HG03280 (cell line): ENCODE measurements around the gene TST.

Source experiments
- ATAC-seq: cut with Tn5 transposase; IDR thresholded peaks from one replicate; pipeline ENCODE4 v1.9.1; 2021; ENCODE audit warnings: mild to moderate bottlenecking, moderate library complexity; ENCODE audit not compliant: unreplicated experiment

TST gene

DNA sequence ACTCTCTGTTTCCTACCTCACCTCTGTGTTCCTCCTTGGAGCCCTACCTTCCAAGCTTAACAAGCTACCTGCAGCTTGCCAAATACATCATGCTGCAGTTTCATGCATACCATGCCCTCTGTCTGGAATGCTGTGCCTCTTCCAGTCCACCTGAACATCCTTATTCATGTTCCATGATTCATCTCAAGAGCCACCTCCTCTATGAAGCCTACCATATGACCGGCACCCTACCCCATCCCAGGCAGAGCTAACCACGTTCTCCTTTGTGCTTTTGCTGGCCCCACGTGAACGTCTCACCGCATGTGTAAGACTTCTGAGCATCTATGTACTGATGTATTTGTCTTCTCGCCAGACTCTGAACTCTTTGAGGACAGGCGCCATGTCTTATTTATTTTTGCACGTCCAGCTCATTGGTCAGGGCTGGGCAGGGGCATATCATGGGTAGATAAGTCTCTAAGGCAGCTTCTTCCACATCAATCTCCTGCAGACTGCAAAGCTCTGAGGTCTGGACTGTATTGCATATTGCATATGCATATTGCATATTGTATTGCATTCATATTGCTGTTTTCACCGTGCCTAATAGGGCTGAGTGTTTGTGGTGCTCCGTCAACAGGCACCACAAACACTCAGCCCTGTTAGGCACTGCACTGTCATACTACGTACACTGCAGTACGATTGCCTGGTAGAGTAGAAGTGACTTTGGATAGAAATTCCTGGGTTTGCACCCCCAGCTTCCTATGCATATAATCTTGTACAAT lies 31.0 kb downstream of the TST start:
- no peak for ATAC-seq

DNA sequence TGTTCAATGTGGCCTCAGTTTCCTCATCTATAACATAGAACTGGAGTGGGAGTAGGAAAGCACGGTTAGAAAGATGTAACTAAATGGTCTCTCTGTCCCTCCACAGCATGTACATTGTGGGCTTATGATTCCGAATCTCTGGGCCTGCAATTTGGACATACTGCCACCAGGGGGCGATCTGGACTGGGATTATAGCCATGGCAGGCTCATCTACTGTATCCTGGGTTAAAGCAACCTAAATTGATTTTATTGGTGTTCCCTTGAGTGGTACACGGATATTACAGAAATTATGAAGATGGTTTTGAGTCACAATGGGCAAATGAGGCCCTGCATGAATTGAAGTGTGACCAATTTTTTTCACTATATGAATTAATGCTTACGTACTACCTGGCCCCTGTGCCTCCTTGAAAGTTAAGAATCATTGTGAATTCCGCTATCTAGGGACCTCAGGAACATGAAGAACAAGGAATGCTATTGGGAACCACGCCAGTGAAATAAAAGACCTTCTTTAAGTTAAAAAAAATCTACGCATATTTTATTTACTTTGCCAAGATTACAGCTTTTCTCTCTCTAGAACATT lies 32.9 kb downstream of the TST start:
- ATAC-seq: no peak

DNA sequence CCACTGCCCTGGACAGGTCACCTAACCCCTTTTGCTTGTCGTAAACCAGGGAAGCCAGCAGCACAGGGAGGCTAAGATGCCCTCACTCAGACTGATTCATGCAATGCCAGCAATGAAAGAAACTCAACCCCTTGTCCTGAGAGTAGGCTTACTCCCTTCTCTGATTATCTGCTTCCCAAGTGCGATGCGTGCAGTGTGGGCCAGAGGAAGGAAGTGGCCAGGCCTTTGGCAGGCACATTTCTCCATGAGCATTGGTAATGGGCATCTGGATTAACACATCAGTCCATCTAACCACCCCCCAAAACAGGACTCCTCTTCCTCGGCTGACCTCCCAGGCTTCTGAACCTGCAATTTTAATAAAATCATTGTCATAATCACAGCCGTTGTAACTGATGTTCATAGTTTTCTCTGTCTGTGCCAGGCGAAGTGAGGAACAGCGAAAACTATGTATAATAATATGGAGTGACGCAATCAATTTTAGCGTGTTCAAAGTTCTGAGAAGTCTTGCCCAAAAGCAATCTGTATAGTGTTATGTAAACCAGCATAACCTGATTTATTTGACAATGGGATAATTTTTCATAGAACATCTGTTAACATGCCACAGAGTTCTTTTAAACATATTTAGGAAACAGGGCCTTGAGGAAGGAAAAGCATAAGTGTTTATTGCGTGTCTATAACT lies 33.9 kb downstream of the TST start:
- ATAC-seq: no peak

DNA sequence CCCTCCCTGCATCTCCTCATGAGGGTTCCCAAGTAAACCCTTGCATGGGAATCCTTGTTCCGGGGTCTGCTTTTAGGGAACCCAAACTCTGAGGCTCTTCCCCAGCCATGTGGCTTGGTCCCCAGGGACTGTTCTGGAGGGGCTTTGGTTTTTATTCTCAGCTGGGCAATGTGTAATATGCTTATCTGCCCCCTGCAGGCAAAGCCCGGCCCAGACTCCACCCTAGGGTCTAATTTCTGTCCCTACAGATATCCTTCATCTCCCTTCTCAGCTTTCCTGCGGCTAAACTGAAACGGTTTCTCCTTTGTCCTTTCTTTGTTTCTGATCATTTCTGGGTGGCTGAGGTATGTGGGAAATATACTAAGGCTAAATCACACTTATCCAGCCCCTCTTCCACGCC lies 37.1 kb downstream of the TST start:
- ATAC-seq: no peak

DNA sequence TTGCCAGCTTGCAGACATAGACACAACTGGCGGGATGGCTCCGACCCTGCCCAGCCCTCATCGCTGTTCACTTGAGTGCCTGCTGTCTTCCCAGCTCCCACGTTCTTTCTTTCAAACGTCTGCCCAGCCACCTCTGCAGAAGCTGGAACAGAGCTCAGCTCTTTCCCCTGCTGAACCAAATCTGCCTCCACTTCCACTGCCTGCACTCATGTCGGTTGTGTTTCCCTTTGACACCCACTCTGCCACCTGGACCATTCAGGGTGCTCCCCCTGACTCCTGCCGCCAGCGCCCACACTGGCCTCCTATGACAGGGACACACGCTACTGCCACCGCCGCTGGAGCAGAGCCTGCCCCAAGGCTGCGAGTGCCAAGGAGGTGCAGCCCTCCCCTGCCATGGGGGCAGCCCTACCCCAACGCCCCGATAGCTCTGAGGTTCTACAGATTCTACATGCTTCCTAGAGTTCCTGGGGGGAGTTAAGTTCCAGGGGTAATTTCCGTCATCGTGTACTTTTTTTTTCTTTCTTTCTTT lies 37.9 kb downstream of the TST start:
- ATAC-seq: no peak

DNA sequence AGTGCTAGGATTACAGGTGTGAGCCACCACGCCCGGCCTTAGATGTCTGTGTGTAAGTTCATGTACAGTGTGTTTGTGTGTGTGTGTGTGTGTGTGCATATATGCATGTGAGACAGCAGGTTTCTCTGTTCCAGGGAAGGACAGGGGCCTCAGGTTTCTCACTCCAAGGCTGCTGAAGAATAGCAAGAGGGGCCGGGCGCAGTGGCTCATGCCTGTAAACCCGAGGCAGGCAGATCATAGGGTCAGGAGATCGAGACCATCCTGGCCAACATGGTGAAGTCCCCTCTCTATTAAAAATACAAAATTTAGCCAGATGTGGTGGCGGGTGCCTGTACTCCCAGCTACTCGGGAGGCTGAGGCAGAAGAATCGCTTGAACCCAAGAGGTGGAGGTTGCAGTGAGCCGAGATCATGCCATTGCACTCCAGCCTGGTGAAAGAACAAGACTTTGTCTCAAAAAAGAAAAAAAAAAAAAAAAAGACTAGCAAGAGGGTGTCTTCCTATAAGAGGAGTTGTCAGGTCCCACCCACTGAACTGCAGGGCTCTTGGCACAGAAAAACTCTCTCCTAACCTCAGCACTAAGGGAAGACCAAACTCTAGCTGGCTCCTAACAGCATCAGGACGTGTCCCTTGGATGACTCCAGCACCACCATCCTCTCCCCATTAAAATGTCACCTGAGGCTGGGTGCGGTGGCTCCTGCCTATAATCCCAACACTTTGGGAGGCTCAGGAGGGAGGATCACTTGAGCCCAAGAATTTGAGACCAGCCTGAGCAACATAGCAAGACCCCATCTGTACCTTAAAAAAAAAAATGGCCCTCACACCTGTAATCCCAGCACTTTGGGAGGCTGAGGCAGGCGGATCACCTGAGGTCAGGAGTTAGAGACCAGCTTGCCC lies 40.0 kb downstream of the TST start:
- no peak for ATAC-seq

DNA sequence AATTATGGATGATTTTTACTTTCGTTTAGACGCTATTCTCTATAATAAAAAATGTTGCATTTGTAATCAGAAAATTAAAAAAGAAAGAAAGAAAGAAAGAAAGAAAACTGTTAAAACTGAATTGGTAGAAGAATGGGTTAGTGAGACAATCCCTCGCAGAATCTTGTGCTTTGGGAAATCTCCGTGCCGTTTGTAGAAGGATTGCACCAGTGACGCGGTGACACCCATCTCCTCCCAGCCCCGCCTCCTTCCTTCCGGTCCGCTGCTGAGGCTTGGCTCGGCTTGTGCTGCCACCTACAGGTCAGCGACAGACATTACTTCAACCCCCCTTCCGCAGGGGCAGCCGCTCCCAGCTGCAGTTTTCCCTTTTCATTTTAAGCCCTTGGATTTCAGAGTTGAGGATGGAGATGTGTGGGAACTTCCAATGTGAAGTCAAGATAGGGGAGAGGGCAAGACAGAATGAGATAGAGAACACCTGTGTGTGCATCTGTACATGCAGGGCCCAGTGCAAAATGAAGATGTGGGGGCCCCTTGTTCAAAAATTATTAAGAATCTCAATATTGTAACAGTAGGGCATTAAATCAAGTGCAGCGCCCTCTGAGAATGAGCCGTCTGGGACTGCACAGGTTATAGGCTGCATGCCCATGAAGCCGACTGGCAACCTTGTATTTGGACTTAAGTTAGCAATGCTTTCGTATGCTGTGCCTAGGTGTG lies 41.1 kb downstream of the TST start:
- peak; percentile 84 for ATAC-seq

DNA sequence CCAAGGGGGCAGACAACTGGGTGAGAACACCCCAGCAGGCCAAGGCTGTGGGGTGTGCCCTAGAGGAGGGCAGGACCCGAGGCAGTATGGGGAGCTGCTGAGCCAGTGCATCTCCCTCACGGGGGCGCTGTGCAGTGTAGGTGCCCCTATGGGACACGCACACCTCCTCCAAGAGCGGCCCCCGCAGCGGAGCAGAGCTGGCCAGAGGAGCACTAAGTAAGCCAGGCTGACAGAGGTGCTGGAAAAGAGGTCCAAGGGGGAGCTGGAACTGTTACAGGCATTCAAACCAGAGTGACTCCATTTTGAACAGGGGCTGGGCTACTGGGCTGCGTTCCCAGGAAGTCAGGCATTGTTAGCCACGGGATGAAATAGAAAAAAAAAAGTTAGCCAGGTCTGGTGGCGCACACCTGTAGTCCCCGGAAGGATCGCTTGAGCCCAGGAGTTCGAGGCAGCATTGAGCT lies 41.8 kb downstream of the TST start:
- ATAC-seq: no peak

DNA sequence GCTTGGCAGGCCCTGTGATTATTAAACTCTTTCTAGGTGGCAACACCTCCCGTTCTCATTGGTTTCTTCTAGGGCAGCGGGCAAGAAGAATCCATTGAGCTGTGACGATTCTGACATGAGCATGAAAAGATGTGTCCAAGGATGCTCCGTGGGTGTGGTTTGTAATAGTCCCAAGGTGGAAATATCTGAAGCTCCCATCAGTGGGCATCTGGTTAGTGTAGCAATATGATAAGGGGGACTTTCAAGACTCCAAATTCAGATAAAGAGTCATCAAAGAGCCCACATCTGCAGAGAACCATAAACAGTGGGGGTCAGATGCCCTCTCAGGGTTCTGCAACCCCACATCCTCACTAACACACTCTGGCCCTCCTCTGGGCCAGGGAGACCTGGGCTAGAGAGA lies 42.6 kb downstream of the TST start:
- no peak for ATAC-seq

DNA sequence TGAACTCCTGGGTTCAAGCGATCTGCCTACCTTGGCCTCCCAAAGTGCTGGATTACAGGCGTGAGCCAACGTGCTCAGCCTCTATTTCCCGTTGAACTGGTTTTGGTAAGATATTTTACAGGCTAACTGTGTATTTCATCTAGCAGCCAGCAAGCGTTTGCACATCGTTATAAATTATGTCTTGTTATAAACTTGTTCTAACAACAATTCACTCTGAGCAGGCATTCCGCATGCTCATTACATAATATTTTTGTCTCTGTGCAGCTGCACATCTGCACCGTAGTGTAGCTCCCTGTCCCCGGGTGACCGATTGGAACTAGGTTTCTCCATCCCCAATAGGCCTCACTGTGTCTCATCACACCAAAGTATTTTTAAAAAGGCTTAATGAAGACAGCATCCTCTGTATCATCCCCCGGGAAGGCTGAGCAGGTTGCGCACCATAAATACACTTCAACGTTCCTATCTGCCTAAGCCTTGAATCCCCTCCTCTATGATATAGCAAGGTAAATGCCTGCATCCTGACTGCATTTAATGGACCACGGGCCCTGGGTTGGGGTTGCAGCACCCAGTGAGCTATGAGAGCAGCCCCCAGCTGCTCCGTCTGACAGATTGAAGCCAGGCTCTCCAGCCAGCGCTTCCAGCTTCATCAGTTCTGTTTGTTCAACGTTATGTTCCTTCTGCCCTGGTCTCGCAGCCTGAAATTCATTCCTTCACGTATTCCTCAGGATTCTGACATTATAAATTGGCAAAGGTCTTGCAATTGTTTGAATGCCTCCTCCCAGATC lies 47.7 kb downstream of the TST start:
- ATAC-seq: no peak

DNA sequence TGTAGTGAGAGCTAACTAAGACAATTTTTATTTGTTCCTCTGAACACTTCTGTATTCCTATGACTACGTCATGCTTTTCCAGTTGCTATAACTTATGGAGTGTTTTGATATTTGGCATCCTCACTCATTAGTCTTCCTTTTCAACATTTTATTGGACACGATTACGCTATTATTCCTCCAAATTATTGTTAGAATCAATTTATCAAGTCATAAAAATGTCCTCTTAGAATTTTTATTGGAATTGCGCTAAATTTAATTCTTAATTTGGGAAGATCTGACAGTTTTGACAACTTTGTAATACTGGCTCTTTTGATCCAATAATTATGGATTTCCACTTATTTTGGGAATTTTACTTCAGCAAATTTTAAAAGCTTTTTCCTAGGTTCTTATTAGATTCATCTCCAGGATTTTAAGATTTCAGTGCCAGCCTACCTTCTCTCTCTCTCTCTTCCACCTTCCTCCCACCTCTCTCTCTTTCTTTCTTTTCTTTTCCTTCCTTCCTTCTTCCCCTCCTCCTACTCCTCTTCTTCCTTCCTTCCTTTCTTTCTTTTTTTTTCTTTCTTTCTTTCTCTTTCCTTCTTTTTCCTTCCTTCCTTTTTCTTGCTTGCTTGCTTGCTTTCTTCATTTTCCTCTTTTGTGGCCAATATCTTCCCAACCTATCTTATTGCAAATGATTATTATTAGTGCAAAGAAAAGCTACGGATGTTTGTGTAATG lies 50.8 kb downstream of the TST start:
- no peak for ATAC-seq

DNA sequence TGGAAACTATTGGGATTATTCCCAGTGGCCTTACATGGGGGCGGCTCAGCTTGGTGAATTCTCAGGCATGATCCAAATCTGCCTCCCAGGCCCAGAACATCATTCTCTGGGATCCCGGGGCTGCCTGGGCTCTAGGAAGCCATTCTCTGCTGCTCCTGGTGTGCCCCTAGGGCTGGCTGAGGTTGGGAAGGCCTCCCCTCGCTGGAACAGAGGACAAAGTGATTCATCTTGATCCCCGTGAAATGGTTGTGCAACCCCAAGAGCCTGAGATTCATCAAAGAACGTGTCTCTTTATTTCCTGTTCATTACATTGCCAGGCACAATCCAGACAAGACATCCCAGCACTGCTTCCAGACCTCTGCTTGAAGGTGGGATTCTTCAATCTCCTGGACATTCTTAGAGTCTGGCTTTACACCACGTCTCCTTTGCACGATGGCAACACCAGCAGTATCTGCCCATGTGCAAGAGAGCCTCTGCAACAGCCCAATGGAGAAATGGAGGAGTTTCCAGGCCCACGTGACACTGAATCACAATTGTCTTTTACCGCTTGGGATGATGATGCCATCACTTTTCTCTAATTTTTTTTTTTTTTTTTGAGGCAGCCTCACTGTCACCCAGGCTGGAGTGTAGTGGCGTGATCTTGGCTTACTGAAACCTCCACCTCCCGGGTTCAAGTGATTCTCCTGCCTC lies 52.3 kb downstream of the TST start:
- no peak for ATAC-seq

DNA sequence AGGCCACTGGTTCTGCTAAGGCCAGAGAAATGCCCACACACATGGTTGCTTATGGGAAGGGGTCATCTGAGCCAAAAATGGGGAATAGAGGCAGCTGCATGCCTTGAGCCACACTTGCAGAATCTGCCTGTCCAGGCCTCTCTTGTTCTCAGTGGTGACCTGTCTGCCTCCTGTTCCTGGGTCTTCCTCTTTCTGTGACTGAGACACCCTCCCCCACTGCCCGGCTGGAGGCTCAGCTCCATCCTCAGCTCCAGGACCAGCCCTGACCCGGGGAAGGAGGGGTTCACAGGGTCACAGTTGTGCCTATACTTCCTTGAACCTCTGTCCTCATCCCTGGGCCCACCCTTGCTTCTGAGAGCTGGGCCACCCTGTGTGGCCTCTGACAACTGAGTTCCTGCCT lies 53.6 kb downstream of the TST start:
- ATAC-seq: no peak

DNA sequence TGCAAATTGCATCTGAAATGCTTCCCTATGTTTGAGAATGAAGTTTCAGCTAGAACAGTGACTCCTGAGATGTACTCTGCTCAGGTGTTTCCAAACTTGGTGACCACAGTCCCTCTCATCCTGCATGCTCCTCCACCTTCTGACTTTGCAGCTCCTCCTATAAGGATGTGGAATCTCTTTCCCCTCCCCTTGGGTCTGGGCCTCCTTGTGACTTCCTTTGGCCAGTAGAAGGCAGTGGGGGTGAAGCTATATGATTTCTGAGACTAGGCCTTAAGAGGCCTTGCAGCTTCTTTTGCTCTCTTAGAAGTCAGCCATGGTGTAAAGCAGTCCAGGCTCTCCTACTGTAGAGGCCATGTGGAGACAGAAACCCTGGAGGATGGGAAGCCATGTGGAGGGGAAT lies 55.1 kb downstream of the TST start:
- ATAC-seq: no peak

DNA sequence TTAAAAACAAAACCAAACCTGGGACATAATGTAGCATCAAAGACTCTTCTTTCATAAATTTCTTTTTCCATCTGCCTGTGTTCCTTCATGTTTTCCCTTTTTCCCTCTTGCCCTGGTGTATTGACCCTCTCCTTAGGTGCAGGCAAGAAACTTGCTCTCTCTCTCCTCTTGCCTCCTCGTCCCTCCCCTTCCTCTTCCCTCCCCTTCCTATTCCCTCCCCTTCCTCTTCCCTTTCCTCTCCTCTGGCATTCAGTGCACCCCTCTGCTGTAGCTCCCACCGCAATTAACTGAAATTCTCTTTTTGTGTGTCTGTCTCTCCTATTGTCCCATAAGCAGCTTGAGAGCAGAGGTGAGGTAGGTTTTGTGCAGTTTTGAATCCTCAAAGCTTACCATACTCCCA lies 55.9 kb downstream of the TST start:
- ATAC-seq: no peak

DNA sequence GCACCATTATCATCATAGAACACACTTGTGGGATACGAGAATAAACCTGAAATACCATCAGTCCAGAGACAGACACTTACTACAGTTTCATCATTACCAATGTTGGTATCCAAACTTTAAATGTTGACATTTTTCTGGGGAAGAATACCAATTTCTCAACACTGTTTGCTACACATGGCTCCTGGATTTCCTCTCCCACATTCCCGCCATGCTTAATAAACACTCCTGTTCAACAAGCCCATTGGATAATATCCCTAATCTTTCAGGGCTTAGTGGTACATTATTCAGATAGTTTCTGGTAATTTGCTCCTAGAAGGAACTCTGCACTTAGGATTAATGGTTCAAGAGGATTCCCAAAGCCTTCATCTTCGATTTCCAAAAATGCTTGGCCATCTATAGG lies 57.6 kb downstream of the TST start:
- ATAC-seq: no peak
